Activated T-helper 2 cell treated with anti-CD3 and anti-CD28 coated beads, Interferon-gamma antibody, Interleukin-2, Interleukin-4, amounts not matched to agents 10 μg/mL and 5 μg/mL and 100 μg/mL, durations not matched to agents 14 hours and 24 hours and 36 hours (primary cell): ENCODE measurements around the gene CLUH. TPM values are rescaled to one million over a fixed set of nuclear protein-coding genes. Genes with fewer than 3 reads are reported as not detected.
"Not testable (repeated sequence)": the region's sequence is repeated elsewhere in the genome, so short reads cannot be mapped to it uniquely, and the experiment has no call there.

ENCODE experiments used
- DNase-seq: peaks from one replicate; pipeline ENCODE4 v3.0.0; 2021; ENCODE audit warnings: low spot score
- H3K27ac Mint-ChIP-seq: one replicate; pipeline ENCODE4 v1.8.0; 2021; ENCODE audit warnings: mixed read lengths
- H3K27me3 Mint-ChIP-seq: one replicate; pipeline ENCODE4 v1.8.0; 2021; ENCODE audit warnings: low read depth, mixed read lengths
- H3K36me3 Mint-ChIP-seq: one replicate; pipeline ENCODE4 v1.8.0; 2021; ENCODE audit warnings: low read depth, mixed read lengths
- H3K4me1 Mint-ChIP-seq: one replicate; pipeline ENCODE4 v1.8.0; 2021; ENCODE audit warnings: low read depth, mixed read lengths
- H3K4me3 Mint-ChIP-seq: one replicate; pipeline ENCODE4 v1.8.0; 2021; ENCODE audit warnings: low read depth, mild to moderate bottlenecking, moderate library complexity, mixed read lengths
- H3K9me3 Mint-ChIP-seq: one replicate; pipeline ENCODE4 v1.8.0; 2021; ENCODE audit warnings: mixed read lengths
- intact Hi-C: fragments of 100-400 bp; cut with micrococcal nuclease; formaldehyde crosslinking; loops from one replicate; pipeline ENCODE4 v1.15.1; 2023
- total RNA-seq: library from RNA; stranded (reverse); gene quantifications from 2 replicates; pipeline ENCODE4 v1.2.3, GENCODE V29; 2022

The CLUH gene
- total RNA-seq, 1 donor from 2014 or later, result 130 TPM

GRCh38 chr17:2682176-2682938 is 29.2 kb downstream of the CLUH start:
- no peak for DNase-seq
- Mint-ChIP-seq H3K36me3 (peaks cover 54% of the 10 kb centered on the region), H3K9me3 (no peaks in the 10 kb centered on the region), H3K27me3 (no peaks in the 10 kb centered on the region), H3K4me1 (no peaks in the 10 kb centered on the region), H3K27ac (no peak overlapping the region), H3K4me3 (no peak overlapping the region)
- intact Hi-C loops, result no loop called here

GRCh38 chr17:2681650-2682049 is 29.9 kb downstream of the CLUH start:
- no peaks in the 10 kb centered on the region for H3K27me3 Mint-ChIP-seq
- no peak overlapping the region for H3K4me3 Mint-ChIP-seq
- no peaks in the 10 kb centered on the region for H3K4me1 Mint-ChIP-seq
- H3K9me3 Mint-ChIP-seq, result no peaks in the 10 kb centered on the region
- H3K36me3 Mint-ChIP-seq, result peaks cover 60% of the 10 kb centered on the region
- no peak for DNase-seq
- no peak overlapping the region for H3K27ac Mint-ChIP-seq
- intact Hi-C loops, result no loop called here

GRCh38 chr17:2680961-2681360 is 30.6 kb downstream of the CLUH start:
- no peak overlapping the region for H3K27ac Mint-ChIP-seq
- intact Hi-C loops, result no loop called here

GRCh38 chr17:2679247-2679646 is 32.3 kb downstream of the CLUH start:
- not testable (repeated sequence) for H3K9me3 Mint-ChIP-seq, H3K4me3 Mint-ChIP-seq, H3K27me3 Mint-ChIP-seq, DNase-seq, H3K27ac Mint-ChIP-seq, H3K4me1 Mint-ChIP-seq
- H3K36me3 Mint-ChIP-seq, result peaks cover 69% of the 10 kb centered on the region
- intact Hi-C loops, result loop anchor here (5.0 kb wide), 1 partner anchor 87 kb away; the partner anchor contains the start of gene PAFAH1B1

More at GRCh38 chr17:2680961-2681360, 30.6 kb downstream of the CLUH start:
- H3K27me3 Mint-ChIP-seq, result no peaks in the 10 kb centered on the region
- peaks cover 63% of the 10 kb centered on the region for H3K36me3 Mint-ChIP-seq
- H3K4me3 Mint-ChIP-seq, result no peak overlapping the region
- no peak for DNase-seq
- H3K9me3 Mint-ChIP-seq, result no peaks in the 10 kb centered on the region
- H3K4me1 Mint-ChIP-seq, result no peaks in the 10 kb centered on the region

- no peak overlapping the region for H3K4me3 Mint-ChIP-seq
- intact Hi-C loops, result no loop called here
- peaks cover 73% of the 10 kb centered on the region for H3K36me3 Mint-ChIP-seq
- DNase-seq, result no peak
- H3K4me1 Mint-ChIP-seq, result peaks cover 3% of the 10 kb centered on the region
- no peak overlapping the region for H3K27ac Mint-ChIP-seq
- H3K9me3 Mint-ChIP-seq, result no peaks in the 10 kb centered on the region
- H3K27me3 Mint-ChIP-seq, result no peaks in the 10 kb centered on the region
These were observed 39.5 kb downstream of the CLUH start for GRCh38 chr17:2672026-2672425.

- H3K9me3 Mint-ChIP-seq, intact Hi-C loops, H3K4me3 Mint-ChIP-seq, H3K27me3 Mint-ChIP-seq, DNase-seq, H3K27ac Mint-ChIP-seq: not testable (repeated sequence)
- peaks cover 18% of the 10 kb centered on the region for H3K4me1 Mint-ChIP-seq
- H3K36me3 Mint-ChIP-seq, result peaks cover 37% of the 10 kb centered on the region
These were observed 51.2 kb downstream of the CLUH start for GRCh38 chr17:2660410-2660809.

- intact Hi-C loops, H3K27ac Mint-ChIP-seq, DNase-seq, H3K9me3 Mint-ChIP-seq, H3K27me3 Mint-ChIP-seq, H3K4me3 Mint-ChIP-seq: not testable (repeated sequence)
- peaks cover 19% of the 10 kb centered on the region for H3K4me1 Mint-ChIP-seq
- H3K36me3 Mint-ChIP-seq, result peaks cover 38% of the 10 kb centered on the region
These were observed 52.2 kb downstream of the CLUH start for GRCh38 chr17:2659337-2659736.

- H3K4me3 Mint-ChIP-seq, result no peak overlapping the region
- intact Hi-C loops, result no loop called here
- peaks cover 54% of the 10 kb centered on the region for H3K36me3 Mint-ChIP-seq
- H3K27ac Mint-ChIP-seq, result no peak overlapping the region
- H3K27me3 Mint-ChIP-seq, result no peaks in the 10 kb centered on the region
- H3K4me1 Mint-ChIP-seq, result peaks cover 19% of the 10 kb centered on the region
- DNase-seq, result no peak
- no peaks in the 10 kb centered on the region for H3K9me3 Mint-ChIP-seq
These were observed 55.3 kb downstream of the CLUH start for GRCh38 chr17:2656283-2656682.

- H3K4me3 Mint-ChIP-seq, result no peak overlapping the region
- no peaks in the 10 kb centered on the region for H3K27me3 Mint-ChIP-seq
- no peaks in the 10 kb centered on the region for H3K9me3 Mint-ChIP-seq
- intact Hi-C loops, result no loop called here
- peaks cover 16% of the 10 kb centered on the region for H3K4me1 Mint-ChIP-seq
- no peak overlapping the region for H3K27ac Mint-ChIP-seq
- no peak for DNase-seq
- peaks cover 52% of the 10 kb centered on the region for H3K36me3 Mint-ChIP-seq
These were observed 56.0 kb downstream of the CLUH start for GRCh38 chr17:2655546-2655945.

GRCh38 chr17:2652911-2653310 is 58.7 kb downstream of the CLUH start:
- H3K9me3 Mint-ChIP-seq, intact Hi-C loops, H3K4me3 Mint-ChIP-seq, DNase-seq, H3K27me3 Mint-ChIP-seq, H3K27ac Mint-ChIP-seq: not testable (repeated sequence)
- Mint-ChIP-seq H3K4me1 (peaks cover 11% of the 10 kb centered on the region), H3K36me3 (peaks cover 49% of the 10 kb centered on the region)

- Mint-ChIP-seq H3K27me3 (no peaks in the 10 kb centered on the region), H3K4me3 (no peak overlapping the region), H3K4me1 (peaks cover 3% of the 10 kb centered on the region), H3K36me3 (peaks cover 59% of the 10 kb centered on the region), H3K27ac (no peak overlapping the region), H3K9me3 (no peaks in the 10 kb centered on the region)
- intact Hi-C loops, result no loop called here
- no peak for DNase-seq
These were observed 62.4 kb downstream of the CLUH start for GRCh38 chr17:2649191-2649590.

GRCh38 chr17:2647957-2648356 is 63.6 kb downstream of the CLUH start:
- no peak overlapping the region for H3K4me3 Mint-ChIP-seq
- no peaks in the 10 kb centered on the region for H3K27me3 Mint-ChIP-seq

GRCh38 chr17:2644971-2645370 is 66.6 kb downstream of the CLUH start:
- Mint-ChIP-seq H3K36me3 (peaks cover 65% of the 10 kb centered on the region), H3K4me1 (no peaks in the 10 kb centered on the region), H3K27ac (no peak overlapping the region), H3K27me3 (no peaks in the 10 kb centered on the region), H3K9me3 (no peaks in the 10 kb centered on the region), H3K4me3 (no peak overlapping the region)
- intact Hi-C loops, result no loop called here
- no peak for DNase-seq

More at GRCh38 chr17:2647957-2648356, 63.6 kb downstream of the CLUH start:
- H3K36me3 Mint-ChIP-seq, result peaks cover 60% of the 10 kb centered on the region
- no peak for DNase-seq
- H3K4me1 Mint-ChIP-seq, result peaks cover 3% of the 10 kb centered on the region
- H3K9me3 Mint-ChIP-seq, result no peaks in the 10 kb centered on the region
- intact Hi-C loops, result no loop called here
- H3K27ac Mint-ChIP-seq, result no peak overlapping the region
